GM21717 (cell line): ENCODE measurements around the gene AOX1.
"Not testable (repeated sequence)": the region's sequence is repeated elsewhere in the genome, so short reads cannot be mapped to it uniquely, and the experiment has no call there.

Source experiments
- ATAC-seq: cut with Tn5 transposase; IDR thresholded peaks from one replicate; pipeline ENCODE4 v1.9.1; 2021; ENCODE audit warnings: mild to moderate bottlenecking, moderate library complexity; ENCODE audit not compliant: unreplicated experiment

AOX1 gene

GRCh38 chr2:200625282-200625681 lies 39.5 kb downstream of the AOX1 start:
- ATAC-seq, result no peak

GRCh38 chr2:200625958-200626363 lies 40.1 kb downstream of the AOX1 start:
- ATAC-seq, result no peak

GRCh38 chr2:200627110-200627770 lies 41.4 kb downstream of the AOX1 start:
- no peak for ATAC-seq

GRCh38 chr2:200628461-200628860 lies 42.6 kb downstream of the AOX1 start:
- ATAC-seq, result not testable (repeated sequence)

- no peak for ATAC-seq
Measured at GRCh38 chr2:200631287-200631686, 45.5 kb downstream of the AOX1 start.

GRCh38 chr2:200634231-200634964 lies 48.6 kb downstream of the AOX1 start:
- no peak for ATAC-seq

GRCh38 chr2:200635251-200635650 lies 49.4 kb downstream of the AOX1 start:
- no peak for ATAC-seq

GRCh38 chr2:200637901-200638300 lies 52.1 kb downstream of the AOX1 start:
- no peak for ATAC-seq

- ATAC-seq, result no peak
Measured at GRCh38 chr2:200640176-200640575, 54.4 kb downstream of the AOX1 start.

- no peak for ATAC-seq
Measured at GRCh38 chr2:200640901-200641300, 55.1 kb downstream of the AOX1 start.

- not testable (repeated sequence) for ATAC-seq
Measured at GRCh38 chr2:200648518-200649281, 62.9 kb downstream of the AOX1 start.

- no peak for ATAC-seq
Measured at GRCh38 chr2:200649724-200650123, 63.9 kb downstream of the AOX1 start.

GRCh38 chr2:200650195-200650594 lies 64.4 kb downstream of the AOX1 start:
- ATAC-seq, result no peak

GRCh38 chr2:200652158-200652557 lies 66.3 kb downstream of the AOX1 start:
- ATAC-seq, result no peak

GRCh38 chr2:200653021-200653420 lies 67.2 kb downstream of the AOX1 start:
- ATAC-seq, result no peak

- no peak for ATAC-seq
Measured at GRCh38 chr2:200654823-200655222, 69.0 kb downstream of the AOX1 start.

- ATAC-seq, result no peak
Measured at GRCh38 chr2:200655918-200656580, 70.2 kb downstream of the AOX1 start.

GRCh38 chr2:200658278-200658864 lies 72.6 kb downstream of the AOX1 start:
- no peak for ATAC-seq

- no peak for ATAC-seq
Measured at GRCh38 chr2:200659410-200659809, 73.6 kb downstream of the AOX1 start.

GRCh38 chr2:200661477-200661876 lies 75.7 kb downstream of the AOX1 start:
- ATAC-seq, result no peak

- no peak for ATAC-seq
Measured at GRCh38 chr2:200662727-200663126, 76.9 kb downstream of the AOX1 start.
